Ishikawa (cell line): Measurements from ENCODE around the gene B4GALT2.

Experiments
- CREB1 ChIP-seq: IDR thresholded peaks from 2 replicates; pipeline ENCODE4 v1.6.1; 2012; ENCODE audit warnings: low read depth
- FOXM1 ChIP-seq: IDR thresholded peaks from 2 replicates; pipeline ENCODE4 v1.6.1; 2012; ENCODE audit warnings: low read depth, borderline replicate concordance
- REST ChIP-seq: IDR thresholded peaks from 2 replicates; pipeline ENCODE4 v1.6.1; 2012; ENCODE audit warnings: low read depth, mild to moderate bottlenecking
- TAF1 ChIP-seq: IDR thresholded peaks from 2 replicates; pipeline ENCODE4 v1.6.1; 2012; ENCODE audit warnings: low read depth, mild to moderate bottlenecking

DNA sequence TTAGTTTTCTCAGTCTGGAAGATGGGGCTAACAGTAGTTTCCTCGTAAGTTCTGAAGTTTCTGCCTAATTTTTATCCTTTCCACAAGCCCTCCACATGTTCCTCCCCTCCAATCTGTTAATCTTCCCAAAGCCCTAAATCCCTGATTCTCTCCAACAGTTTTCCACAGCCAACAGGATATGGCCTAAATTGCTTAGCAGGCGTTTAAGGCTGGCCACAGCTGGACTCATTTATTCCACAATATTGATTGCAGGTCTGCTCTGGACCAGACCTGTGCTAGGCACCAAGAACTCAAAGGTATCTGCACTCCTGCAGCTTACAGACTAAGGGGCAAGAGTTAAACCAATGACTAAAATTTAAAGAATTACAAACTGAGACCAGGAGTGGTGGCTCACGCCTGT is 48.3 kb downstream of the B4GALT2 start:
- TF ChIP-seq TAF1 (no peak), REST (no peak), CREB1 (no peak), FOXM1 (no peak)
